Activated naive CD8-positive, alpha-beta T cell (primary cell): ENCODE results near the gene BICRAL.
A peak's percentile ranks its signal among the peaks of the same experiment; 100 is the strongest.
"Not testable (repeated sequence)": the region's sequence is repeated elsewhere in the genome, so short reads cannot be mapped to it uniquely, and the experiment has no call there.

Experiments used
- H3K27ac Mint-ChIP-seq: one replicate; pipeline ENCODE4 v1.8.0; 2021; ENCODE audit warnings: mixed read lengths
- H3K27me3 Mint-ChIP-seq: one replicate; pipeline ENCODE4 v1.8.0; 2021; ENCODE audit warnings: mixed read lengths
- H3K36me3 Mint-ChIP-seq: one replicate; pipeline ENCODE4 v1.8.0; 2021; ENCODE audit warnings: mixed read lengths
- H3K4me1 Mint-ChIP-seq: one replicate; pipeline ENCODE4 v1.8.0; 2021; ENCODE audit warnings: low read depth, mixed read lengths
- H3K4me3 Mint-ChIP-seq: one replicate; pipeline ENCODE4 v1.8.0; 2021; ENCODE audit warnings: mild to moderate bottlenecking, mixed read lengths
- H3K9me3 Mint-ChIP-seq: one replicate; pipeline ENCODE4 v1.8.0; 2021; ENCODE audit warnings: low read depth, mixed read lengths

The BICRAL gene

DNA sequence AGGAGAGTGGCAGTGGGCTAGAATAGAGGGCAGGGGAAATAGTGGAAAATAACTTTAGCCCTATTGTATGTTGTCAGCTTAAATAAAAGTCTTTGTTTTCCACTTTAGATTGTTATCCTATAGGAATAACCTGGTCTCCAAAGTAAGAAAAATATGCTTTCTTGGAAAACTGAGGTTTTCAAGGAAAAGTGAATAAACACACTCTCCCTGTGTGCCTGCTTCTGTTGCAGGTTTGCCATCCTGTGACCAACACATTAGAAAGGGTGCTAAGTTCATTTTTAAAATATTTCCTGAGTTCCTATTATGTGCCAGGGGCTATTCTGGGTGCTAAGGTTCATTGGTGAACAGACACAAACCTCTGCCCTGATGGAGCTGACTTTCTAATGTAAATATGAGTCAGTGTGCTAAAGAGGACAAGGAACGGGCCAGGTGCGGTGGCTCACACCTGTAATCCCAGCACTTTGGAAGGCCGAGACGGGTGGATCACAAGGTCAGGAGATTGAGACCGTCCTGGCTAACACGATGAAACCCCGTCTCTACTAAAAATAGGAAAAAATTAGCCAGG is 23.5 kb downstream of the BICRAL start:
- H3K9me3 Mint-ChIP-seq, result no peaks in the 10 kb centered on the region
- H3K27me3 Mint-ChIP-seq, result no peaks in the 10 kb centered on the region
- peaks cover 16% of the 10 kb centered on the region for H3K4me1 Mint-ChIP-seq
- no peak overlapping the region for H3K27ac Mint-ChIP-seq
- peaks cover 5% of the 10 kb centered on the region for H3K36me3 Mint-ChIP-seq
- no peak overlapping the region for H3K4me3 Mint-ChIP-seq

DNA sequence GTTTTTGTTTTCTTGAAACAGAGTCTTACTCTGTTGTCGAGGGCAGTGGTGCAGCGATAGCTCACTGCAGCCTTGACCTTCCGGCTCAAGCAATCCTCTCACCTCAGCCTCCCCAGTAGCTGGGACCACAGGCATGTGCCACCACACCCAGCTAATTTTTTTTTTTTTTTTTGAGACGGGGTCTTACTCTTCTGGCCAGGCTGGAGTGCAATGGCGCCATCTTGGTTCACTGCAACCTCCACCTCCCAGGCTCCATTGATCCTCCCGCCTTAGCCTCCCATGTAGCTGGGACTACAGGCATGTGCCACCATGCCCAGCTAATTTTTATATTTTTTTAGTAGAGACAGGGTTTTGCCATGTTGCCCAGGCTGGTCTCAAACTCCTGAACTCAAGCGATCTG is 24.5 kb downstream of the BICRAL start:
- H3K4me1 Mint-ChIP-seq, result peaks cover 16% of the 10 kb centered on the region
- not testable (repeated sequence) for H3K36me3 Mint-ChIP-seq, H3K4me3 Mint-ChIP-seq, H3K27ac Mint-ChIP-seq, H3K27me3 Mint-ChIP-seq, H3K9me3 Mint-ChIP-seq

DNA sequence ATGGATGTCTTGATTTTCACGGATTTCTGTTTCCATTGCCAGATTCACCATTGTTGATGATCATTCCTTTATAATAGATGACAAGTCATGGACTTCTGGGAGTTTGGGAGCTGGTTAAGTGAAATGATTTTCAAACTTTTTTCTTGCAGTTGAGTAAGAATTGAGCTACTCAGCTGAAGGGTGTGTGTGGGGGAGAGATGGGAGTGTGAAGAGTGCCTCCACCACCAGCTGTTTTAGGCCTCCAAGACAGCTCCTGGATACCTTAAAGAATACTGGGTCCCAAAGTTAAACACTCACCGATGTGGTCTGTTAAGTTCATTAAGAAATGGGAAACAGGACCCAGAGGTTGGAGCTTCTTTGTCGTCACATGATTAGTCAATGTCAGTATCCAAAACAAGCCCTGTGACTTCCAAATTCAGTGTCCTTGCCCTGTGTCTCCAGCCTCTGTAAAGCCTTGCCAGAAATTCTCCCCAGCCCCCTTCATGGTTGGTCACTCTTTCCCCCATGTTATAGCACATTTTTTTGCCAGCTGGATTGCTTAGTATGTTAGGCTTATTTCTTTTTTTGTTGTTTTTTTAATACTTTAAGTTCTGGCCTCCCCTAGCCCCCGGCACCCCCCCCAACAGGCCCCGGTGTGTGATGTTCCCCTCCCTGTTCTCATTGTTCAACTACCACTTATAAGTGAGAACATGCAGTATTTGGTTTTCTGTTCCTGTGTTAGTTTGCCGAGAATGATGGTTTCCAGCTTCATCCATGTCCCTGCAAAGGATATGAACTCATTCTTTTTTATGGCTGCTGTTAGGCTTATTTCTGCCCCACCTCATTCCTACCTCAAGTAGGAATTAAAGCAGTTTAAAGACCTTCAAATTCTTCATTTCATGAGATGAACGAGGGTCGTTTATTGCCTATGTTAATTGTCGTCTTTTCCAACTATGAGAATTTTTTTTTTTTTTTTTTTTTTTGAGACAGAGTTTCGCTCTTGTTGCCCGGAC is 26.9 kb downstream of the BICRAL start:
- H3K36me3 Mint-ChIP-seq, result peaks cover 3% of the 10 kb centered on the region
- no peaks in the 10 kb centered on the region for H3K9me3 Mint-ChIP-seq
- no peaks in the 10 kb centered on the region for H3K27me3 Mint-ChIP-seq
- H3K27ac Mint-ChIP-seq, result no peak overlapping the region
- H3K4me3 Mint-ChIP-seq, result no peak overlapping the region
- peaks cover 17% of the 10 kb centered on the region for H3K4me1 Mint-ChIP-seq

DNA sequence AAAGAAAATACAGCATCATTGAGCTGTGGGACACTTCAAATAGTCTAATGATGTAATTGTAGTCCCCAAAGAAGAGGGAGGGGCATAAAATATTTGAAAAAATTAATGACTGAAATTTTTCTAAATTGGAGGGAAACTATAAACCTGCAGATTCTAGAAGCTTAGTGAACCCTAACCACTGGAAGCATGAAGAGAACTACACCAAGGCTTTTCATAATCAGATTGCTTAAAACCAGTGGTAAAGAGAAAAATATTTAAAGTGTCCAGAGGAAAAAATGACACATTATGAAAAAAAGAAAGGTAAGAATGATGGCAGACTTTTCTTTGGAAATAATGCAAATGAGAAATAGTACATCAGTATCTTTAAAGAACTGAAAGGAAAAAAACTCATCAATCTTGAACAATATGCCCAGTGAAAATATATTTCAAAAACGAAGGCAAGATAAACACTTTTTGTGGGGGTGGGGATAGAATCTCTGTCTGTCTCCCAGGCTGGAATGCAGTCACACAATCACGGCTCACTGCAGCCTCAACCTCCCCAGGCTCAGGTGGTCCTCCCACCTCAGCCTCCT is 31.3 kb downstream of the BICRAL start:
- peak overlapping the region; percentile 41 for H3K4me3 Mint-ChIP-seq
- peaks cover 6% of the 10 kb centered on the region for H3K36me3 Mint-ChIP-seq
- no peaks in the 10 kb centered on the region for H3K9me3 Mint-ChIP-seq
- peaks cover 20% of the 10 kb centered on the region for H3K4me1 Mint-ChIP-seq
- peak overlapping the region; percentile 84 for H3K27ac Mint-ChIP-seq
- no peaks in the 10 kb centered on the region for H3K27me3 Mint-ChIP-seq

DNA sequence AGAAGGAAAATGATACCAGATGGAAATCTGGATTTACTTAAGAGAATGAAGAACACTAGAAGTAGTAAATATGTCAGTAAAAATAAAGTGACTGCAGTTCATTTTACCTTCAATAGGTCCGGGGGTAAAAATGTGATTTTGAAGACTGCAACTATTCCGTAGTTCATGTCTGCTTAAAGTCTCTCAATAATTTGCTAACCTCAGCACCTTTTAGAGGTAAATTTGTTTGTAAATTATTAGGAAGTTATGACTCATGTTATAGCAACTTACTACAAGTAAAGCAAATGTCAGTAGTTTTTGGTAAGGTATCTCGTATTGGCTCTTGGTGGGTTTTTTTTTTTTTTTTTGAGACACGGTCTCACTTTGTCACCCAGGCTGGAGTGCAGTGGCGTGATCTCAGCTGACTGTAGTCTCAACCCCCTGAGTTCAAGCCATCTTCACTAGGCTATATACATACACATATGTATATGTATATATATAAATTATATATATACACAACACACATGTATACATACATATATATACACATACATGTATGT is 32.1 kb downstream of the BICRAL start:
- H3K27ac Mint-ChIP-seq, result peak overlapping the region; percentile 84
- no peaks in the 10 kb centered on the region for H3K9me3 Mint-ChIP-seq
- no peaks in the 10 kb centered on the region for H3K27me3 Mint-ChIP-seq
- H3K36me3 Mint-ChIP-seq, result peaks cover 3% of the 10 kb centered on the region
- peaks cover 27% of the 10 kb centered on the region for H3K4me1 Mint-ChIP-seq
- no peak overlapping the region for H3K4me3 Mint-ChIP-seq

DNA sequence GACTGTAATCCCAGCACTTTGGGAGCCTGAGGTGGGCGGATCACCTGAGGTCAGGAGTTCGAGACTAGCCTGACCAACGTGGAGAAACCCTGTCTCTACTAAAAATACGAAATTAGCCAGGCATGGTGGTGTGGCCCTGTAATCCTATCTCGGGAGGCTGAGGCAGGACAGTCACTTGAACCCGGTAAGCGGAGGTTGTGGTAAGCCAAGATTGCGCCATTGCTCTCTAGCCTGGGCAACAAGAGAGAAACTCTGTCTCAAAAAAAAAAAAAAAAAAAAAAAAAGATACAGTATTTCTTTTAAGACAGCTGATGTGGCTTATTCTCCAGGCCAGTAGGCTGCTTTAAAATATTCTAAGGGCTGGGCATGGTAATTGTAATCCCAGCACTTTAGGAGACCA is 33.9 kb downstream of the BICRAL start:
- H3K36me3 Mint-ChIP-seq, H3K4me3 Mint-ChIP-seq, H3K9me3 Mint-ChIP-seq, H3K27ac Mint-ChIP-seq, H3K27me3 Mint-ChIP-seq: not testable (repeated sequence)
- peaks cover 41% of the 10 kb centered on the region for H3K4me1 Mint-ChIP-seq

DNA sequence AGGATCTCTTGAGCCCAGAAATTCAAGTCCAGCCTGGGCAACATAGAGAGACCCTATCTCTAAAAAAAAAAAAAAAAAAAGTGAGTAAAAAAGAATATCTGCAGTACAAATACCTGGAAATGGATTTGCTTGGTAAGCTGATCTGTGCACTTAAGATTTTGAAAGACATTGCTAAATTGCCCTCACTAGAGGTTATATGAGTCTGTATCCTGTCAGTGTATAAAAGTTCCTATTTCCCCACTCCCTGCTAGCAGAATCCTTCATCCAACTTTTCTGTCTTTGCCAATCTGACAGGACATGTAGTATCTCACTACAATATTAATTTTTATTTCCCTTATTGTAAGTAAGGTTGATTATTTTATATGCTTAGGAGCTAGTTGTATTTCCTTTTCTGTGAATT is 36.1 kb downstream of the BICRAL start:
- Mint-ChIP-seq H3K27ac (peak overlapping the region; percentile 10), H3K4me3 (no peak overlapping the region), H3K27me3 (no peaks in the 10 kb centered on the region), H3K36me3 (peaks cover 3% of the 10 kb centered on the region), H3K4me1 (peaks cover 45% of the 10 kb centered on the region), H3K9me3 (no peaks in the 10 kb centered on the region)

DNA sequence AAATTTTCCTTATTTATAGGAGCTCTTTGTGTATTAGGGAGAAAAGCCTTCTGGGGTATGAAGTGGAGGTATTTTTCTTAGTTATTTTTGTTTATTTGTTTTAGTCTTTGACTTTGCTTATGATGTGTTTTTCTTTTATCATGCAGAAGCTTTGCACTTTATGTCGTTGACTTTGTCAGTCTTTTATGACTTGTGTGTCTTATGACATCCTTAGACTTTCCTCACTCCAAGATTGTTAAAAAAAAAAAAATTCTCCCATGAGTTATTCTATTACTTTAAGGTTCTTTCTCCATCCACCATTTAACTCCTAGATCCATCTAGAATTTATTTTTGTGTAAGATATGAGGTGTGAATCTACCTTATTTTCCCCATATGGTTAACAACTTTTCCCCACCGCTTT is 36.6 kb downstream of the BICRAL start:
- Mint-ChIP-seq H3K4me1 (peaks cover 41% of the 10 kb centered on the region), H3K36me3 (peaks cover 3% of the 10 kb centered on the region), H3K4me3 (no peak overlapping the region), H3K27me3 (no peaks in the 10 kb centered on the region), H3K27ac (peak overlapping the region; percentile 54), H3K9me3 (no peaks in the 10 kb centered on the region)

DNA sequence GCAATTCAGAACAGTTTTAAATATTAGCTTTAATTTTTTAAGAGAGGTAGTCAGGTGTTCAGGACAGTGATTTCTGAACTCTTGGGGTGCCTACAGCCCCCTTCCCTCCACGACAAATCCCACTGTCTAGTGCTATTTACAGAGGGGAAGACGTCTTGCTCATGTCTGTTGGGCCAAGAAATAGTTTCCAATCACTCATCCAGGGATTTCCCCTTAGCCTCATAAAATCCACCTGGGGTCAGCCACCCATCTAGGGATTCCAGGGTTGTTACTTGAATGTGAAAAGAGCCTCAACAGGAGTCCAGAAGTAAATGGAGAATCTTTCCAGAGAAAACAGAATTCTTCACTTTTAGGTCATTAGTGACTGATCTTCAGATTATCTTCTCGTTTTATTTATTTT is 37.0 kb downstream of the BICRAL start:
- H3K27ac Mint-ChIP-seq, result peak overlapping the region; percentile 54
- no peaks in the 10 kb centered on the region for H3K27me3 Mint-ChIP-seq
- peaks cover 38% of the 10 kb centered on the region for H3K4me1 Mint-ChIP-seq

DNA sequence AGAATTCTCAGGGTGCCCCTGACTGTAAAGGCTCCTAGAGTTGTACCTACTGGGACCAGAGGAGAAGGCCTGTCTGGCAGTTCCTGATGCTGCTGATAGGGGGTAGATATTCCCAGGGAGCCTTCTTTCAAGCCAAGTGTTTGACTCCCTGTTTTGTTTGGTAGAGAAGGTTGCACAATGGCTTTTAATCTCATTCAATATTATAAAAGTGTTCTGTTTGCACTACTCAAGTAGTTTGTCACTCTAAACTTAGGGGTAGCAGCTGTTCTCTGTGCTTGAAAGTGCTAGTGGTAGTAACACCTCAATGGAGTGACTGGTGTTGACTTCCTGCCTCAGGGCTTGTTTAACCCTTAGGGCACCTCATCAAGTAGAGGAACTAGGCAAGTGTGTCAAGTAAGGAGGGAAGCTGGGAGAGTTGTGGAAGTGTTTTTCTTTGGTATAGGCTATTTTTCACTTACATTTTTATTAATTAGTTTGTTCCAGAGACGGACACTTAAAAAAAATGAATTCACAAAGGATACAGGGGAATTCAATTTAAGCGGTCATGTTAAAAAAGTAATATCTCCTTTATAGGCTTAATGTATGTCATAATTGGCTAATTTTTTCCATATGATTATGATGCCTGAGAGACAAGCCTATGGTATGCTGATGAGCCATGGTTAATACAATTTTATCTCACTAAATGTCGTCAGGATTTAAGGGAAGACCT is 38.1 kb downstream of the BICRAL start:
- H3K9me3 Mint-ChIP-seq, result no peaks in the 10 kb centered on the region
- no peak overlapping the region for H3K4me3 Mint-ChIP-seq
- H3K27ac Mint-ChIP-seq, result peak overlapping the region; percentile 64
- no peaks in the 10 kb centered on the region for H3K27me3 Mint-ChIP-seq
- H3K36me3 Mint-ChIP-seq, result peaks cover 3% of the 10 kb centered on the region
- peaks cover 36% of the 10 kb centered on the region for H3K4me1 Mint-ChIP-seq

More for the DNA sequence above, 37.0 kb downstream of the BICRAL start:
- Mint-ChIP-seq H3K36me3 (peaks cover 3% of the 10 kb centered on the region), H3K9me3 (no peaks in the 10 kb centered on the region), H3K4me3 (no peak overlapping the region)

DNA sequence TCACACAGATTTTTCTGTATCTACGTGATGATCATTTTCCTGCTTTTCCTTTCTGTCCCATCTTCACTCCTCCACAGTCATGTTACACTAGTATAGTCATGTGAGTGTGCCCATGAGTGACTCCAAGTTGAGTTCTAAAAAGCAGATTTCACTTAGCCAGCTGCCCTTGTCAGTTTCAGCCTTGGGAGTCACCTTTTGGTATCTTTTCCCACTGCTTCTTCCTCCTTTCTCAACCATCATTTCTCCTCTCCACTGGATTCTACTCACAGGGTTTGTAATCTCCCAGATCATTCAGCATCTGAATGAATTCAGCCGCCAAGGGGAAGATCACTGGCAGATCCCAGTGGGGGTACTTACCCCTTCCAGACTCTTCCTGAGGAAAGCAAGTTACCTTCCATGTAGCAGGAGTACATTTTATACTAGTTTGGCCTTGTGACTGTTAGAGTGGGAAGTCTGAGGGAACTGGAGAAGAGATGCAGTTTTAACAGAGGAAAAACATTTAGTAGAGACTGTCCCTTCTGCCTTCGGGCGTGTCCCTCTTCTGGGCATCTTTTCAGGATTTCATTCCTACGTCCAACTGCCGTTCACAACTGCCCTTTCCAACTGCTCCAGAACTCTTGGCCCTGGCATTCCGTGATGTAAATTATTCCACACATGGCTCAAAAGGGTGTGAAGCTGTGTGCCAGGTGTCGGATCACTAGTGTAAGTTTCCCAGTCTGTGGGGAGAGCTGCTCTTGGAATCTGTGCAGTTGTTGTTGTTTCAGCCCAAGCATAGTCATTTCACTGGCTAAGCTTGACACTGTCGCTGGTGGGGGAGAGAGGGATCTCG is 38.9 kb downstream of the BICRAL start:
- Mint-ChIP-seq H3K4me1 (peaks cover 36% of the 10 kb centered on the region), H3K27ac (peak overlapping the region; percentile 64), H3K4me3 (no peak overlapping the region), H3K9me3 (no peaks in the 10 kb centered on the region), H3K27me3 (no peaks in the 10 kb centered on the region), H3K36me3 (peaks cover 3% of the 10 kb centered on the region)

DNA sequence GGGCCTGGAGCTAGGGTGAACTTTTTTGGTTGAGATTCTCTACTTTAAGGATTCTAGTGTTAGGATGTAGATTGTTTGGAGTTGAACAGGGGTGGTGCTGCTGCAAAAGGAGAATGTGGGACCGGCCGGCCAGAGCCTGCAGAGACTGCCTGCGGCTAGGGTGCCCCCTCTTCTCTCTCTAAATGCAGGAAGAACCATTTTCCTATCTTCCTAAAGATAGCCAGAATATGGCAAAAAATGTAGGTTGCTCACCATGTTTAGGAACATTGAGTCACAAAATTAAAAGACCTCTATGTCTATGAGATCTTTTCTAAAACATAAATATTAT is 39.5 kb downstream of the BICRAL start:
- no peaks in the 10 kb centered on the region for H3K9me3 Mint-ChIP-seq
- no peaks in the 10 kb centered on the region for H3K27me3 Mint-ChIP-seq
- H3K27ac Mint-ChIP-seq, result no peak overlapping the region
- H3K36me3 Mint-ChIP-seq, result peaks cover 3% of the 10 kb centered on the region
- H3K4me3 Mint-ChIP-seq, result no peak overlapping the region
- peaks cover 36% of the 10 kb centered on the region for H3K4me1 Mint-ChIP-seq

DNA sequence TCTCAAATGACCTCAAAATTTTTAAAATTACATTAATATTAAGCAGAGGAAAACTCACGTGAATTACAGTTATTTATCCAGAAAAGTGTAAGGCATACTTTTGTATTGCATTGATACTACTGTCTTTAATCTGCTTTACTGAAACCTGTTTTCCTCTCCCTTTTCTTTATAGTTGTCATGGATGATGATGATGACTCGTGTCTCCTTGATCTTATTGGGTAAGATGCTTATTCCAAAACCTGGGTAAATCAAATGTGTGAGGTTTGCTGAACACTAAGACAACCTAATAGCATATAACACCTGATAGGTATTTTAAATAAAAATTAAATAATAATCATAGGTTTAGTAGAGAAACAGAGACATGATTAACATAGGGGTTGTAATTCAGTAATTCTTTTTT is 40.0 kb downstream of the BICRAL start:
- H3K27ac Mint-ChIP-seq, result no peak overlapping the region
- no peak overlapping the region for H3K4me3 Mint-ChIP-seq
- no peaks in the 10 kb centered on the region for H3K9me3 Mint-ChIP-seq
- H3K4me1 Mint-ChIP-seq, result peaks cover 36% of the 10 kb centered on the region
- peaks cover 3% of the 10 kb centered on the region for H3K36me3 Mint-ChIP-seq
- H3K27me3 Mint-ChIP-seq, result no peaks in the 10 kb centered on the region

DNA sequence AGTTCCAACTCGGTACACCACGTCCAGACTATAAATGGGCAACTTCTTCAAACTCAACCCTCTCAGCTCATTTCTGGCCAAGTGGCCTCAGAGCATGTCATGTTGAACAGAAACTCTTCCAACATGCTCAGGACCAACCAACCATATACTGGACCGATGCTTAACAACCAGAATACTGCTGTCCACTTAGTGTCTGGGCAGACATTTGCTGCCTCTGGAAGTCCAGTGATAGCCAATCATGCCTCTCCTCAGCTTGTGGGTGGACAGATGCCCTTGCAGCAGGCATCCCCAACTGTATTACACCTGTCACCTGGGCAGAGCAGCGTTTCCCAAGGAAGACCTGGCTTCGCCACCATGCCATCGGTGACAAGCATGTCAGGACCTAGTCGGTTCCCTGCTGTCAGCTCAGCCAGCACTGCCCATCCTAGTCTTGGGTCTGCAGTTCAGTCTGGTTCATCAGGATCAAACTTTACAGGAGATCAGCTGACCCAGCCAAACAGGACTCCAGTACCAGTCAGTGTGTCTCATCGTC is 47.8 kb downstream of the BICRAL start:
- no peaks in the 10 kb centered on the region for H3K9me3 Mint-ChIP-seq
- peaks cover 20% of the 10 kb centered on the region for H3K36me3 Mint-ChIP-seq
- H3K4me1 Mint-ChIP-seq, result peaks cover 13% of the 10 kb centered on the region
- H3K27me3 Mint-ChIP-seq, result no peaks in the 10 kb centered on the region
- H3K4me3 Mint-ChIP-seq, result no peak overlapping the region
- H3K27ac Mint-ChIP-seq, result no peak overlapping the region
